Measurements from ENCODE around the gene ANXA3.

DNA sequence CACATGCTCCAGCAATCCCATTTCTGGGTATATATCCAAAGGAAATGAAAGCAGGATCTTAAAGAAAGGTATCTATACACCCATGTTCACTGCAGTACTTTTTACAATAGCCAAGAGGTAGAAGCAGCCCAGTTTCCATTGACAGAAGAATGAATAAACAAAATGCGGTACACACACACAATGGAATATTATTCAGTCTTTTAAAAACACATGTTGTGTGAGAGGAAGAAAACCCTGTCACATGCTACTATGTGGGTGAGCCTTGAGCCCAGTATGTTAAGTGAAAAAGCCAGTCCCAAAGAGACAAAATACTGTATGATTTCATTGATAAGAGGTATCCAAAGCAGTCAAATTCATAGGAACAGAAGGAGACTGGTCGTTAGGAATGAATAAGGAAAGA, 6.3 kb downstream of the ANXA3 start:
- TF ChIP-seq POLR2AphosphoS5 (IDR thresholded peaks at IDR 0.05; ENCODE audit: low read depth, low read length) (no peak), NRF1 (IDR thresholded peaks at IDR 0.05; ENCODE audit: low read depth, low read length) (no peak), EZH2phosphoT487 (IDR thresholded peaks at IDR 0.05; ENCODE audit: borderline replicate concordance, low read depth) (no peak), FOXM1 (IDR thresholded peaks at IDR 0.05; ENCODE audit: low read depth) (no peak)
- TF ChIP-seq, protein P1, sequence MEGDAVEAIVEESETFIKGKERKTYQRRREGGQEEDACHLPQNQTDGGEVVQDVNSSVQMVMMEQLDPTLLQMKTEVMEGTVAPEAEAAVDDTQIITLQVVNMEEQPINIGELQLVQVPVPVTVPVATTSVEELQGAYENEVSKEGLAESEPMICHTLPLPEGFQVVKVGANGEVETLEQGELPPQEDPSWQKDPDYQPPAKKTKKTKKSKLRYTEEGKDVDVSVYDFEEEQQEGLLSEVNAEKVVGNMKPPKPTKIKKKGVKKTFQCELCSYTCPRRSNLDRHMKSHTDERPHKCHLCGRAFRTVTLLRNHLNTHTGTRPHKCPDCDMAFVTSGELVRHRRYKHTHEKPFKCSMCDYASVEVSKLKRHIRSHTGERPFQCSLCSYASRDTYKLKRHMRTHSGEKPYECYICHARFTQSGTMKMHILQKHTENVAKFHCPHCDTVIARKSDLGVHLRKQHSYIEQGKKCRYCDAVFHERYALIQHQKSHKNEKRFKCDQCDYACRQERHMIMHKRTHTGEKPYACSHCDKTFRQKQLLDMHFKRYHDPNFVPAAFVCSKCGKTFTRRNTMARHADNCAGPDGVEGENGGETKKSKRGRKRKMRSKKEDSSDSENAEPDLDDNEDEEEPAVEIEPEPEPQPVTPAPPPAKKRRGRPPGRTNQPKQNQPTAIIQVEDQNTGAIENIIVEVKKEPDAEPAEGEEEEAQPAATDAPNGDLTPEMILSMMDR (IDR thresholded peaks at IDR 0.05): no peak
